Measurements from ENCODE around the gene GLRX5. TPM values are rescaled to one million over a fixed set of nuclear protein-coding genes. Genes with fewer than 3 reads are reported as not detected.

The GLRX5 gene
- total and polyA plus RNA-seq, 7 donors = 30.5 to 97.1 (median 55.1) TPM

DNA sequence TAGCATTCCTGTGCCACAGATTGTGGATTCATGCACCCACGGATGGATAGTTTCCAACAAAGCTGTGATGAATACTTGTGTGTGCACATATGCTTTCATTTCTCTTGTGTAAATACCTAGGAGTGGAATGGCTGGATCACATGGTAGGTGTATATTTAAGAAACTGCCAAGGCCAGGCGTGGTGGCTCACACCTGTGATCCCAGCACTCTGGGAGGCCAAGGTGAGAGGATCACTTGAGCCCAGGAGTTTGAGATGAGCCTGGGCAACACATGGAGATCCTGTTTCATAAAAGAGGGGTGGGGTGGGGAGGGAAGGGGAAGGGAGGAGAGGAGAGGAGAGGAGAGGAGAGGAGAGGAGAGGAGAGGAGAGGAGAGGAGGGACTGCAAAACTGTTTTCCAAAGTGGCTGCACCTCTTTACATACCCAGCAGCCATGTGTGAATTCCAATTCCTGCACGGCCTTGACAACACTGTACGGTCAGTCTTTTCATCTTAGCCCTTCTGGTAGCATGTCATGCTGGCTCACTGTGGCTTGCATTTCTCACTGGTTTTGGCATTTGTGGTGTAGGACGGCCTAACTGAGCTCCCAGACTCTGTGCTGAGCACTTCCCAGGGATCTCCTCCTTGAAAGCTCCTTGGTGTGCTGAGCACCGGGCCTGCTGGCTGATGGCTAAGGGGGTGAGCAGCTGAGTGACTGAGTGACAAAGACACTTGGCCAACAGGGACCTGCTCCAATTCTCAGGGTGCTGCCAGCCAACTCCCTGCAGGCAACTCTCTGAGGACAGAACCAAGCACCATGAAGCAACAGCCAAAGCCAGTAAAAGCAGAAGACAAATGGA is 46.3 kb upstream of the GLRX5 start:
- no peak for DNase-seq
- Histone ChIP-seq H3K4me3 (no peak overlapping the region), H3K27ac (peak overlapping the region in 3 of 4 donors; percentile 19 to 35 (median 29)), H3K4me1 (peaks cover 0 to 25% (median 22%) of the 10 kb centered on the region in 4 donors), H3K36me3 (no peaks in the 10 kb centered on the region), H3K9me3 (no peaks in the 10 kb centered on the region), H3K27me3 (peaks cover 0 to 3% (median 0%) of the 10 kb centered on the region in 3 donors)
- intact Hi-C loops (cut with DNase I) = no loop called here
- TF ChIP-seq POLR2A (IDR thresholded peaks at IDR 0.05) (no peak), POLR2AphosphoS5 (IDR thresholded peaks at IDR 0.05) (no peak), EP300 (IDR thresholded peaks at IDR 0.05) (no peak)
- TF ChIP-seq, protein P1, sequence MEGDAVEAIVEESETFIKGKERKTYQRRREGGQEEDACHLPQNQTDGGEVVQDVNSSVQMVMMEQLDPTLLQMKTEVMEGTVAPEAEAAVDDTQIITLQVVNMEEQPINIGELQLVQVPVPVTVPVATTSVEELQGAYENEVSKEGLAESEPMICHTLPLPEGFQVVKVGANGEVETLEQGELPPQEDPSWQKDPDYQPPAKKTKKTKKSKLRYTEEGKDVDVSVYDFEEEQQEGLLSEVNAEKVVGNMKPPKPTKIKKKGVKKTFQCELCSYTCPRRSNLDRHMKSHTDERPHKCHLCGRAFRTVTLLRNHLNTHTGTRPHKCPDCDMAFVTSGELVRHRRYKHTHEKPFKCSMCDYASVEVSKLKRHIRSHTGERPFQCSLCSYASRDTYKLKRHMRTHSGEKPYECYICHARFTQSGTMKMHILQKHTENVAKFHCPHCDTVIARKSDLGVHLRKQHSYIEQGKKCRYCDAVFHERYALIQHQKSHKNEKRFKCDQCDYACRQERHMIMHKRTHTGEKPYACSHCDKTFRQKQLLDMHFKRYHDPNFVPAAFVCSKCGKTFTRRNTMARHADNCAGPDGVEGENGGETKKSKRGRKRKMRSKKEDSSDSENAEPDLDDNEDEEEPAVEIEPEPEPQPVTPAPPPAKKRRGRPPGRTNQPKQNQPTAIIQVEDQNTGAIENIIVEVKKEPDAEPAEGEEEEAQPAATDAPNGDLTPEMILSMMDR (IDR thresholded peaks at IDR 0.05) = no peak
- WGBS, 2 donors = 73 to 86% methylated on average over 6 of the region's 6 CpGs

GRCh38 chr14:95489214-95490137 is 45.4 kb upstream of the GLRX5 start:
- Histone ChIP-seq H3K4me3 (no peak overlapping the region), H3K27me3 (peaks cover 0 to 3% (median 0%) of the 10 kb centered on the region in 3 donors), H3K36me3 (no peaks in the 10 kb centered on the region), H3K27ac (peak overlapping the region in 3 of 4 donors; percentile 19 to 35 (median 29)), H3K4me1 (peaks cover 0 to 18% (median 14%) of the 10 kb centered on the region in 4 donors), H3K9me3 (no peaks in the 10 kb centered on the region)
- intact Hi-C loops (cut with DNase I) = no loop called here
- WGBS, 2 donors = 45 to 72% methylated on average over 9 of the region's 9 CpGs
- TF ChIP-seq, protein P1 (IDR thresholded peaks at IDR 0.05) = no peak
- TF ChIP-seq POLR2AphosphoS5 (IDR thresholded peaks at IDR 0.05) = no peak
- TF ChIP-seq EP300 (IDR thresholded peaks at IDR 0.05) = no peak
- no peak for TF ChIP-seq POLR2A (IDR thresholded peaks at IDR 0.05)
- DNase-seq = no peak

- no peaks in the 10 kb centered on the region for H3K9me3 ChIP-seq
- intact Hi-C loops (cut with DNase I) = no loop called here
- 23 to 68% methylated on average over 5 of the region's 5 CpGs for WGBS, 2 donors
- H3K4me3 ChIP-seq = no peak overlapping the region
- H3K4me1 ChIP-seq = peaks cover 0 to 18% (median 12%) of the 10 kb centered on the region in 4 donors
- DNase-seq = no peak
- peaks cover 0 to 3% (median 0%) of the 10 kb centered on the region in 3 donors for H3K27me3 ChIP-seq
- peak overlapping the region in 2 of 4 donors; percentile 29 to 35 for H3K27ac ChIP-seq
- TF ChIP-seq POLR2AphosphoS5 (IDR thresholded peaks at IDR 0.05) = no peak
- TF ChIP-seq POLR2A (IDR thresholded peaks at IDR 0.05) = no peak
- TF ChIP-seq, protein P1 (IDR thresholded peaks at IDR 0.05) = no peak
- TF ChIP-seq EP300 (IDR thresholded peaks at IDR 0.05) = no peak
- no peaks in the 10 kb centered on the region for H3K36me3 ChIP-seq
These were observed 44.7 kb upstream of the GLRX5 start for GRCh38 chr14:95490138-95490509.

- 27 to 76% methylated on average over 10 of the region's 10 CpGs for WGBS, 2 donors
These were observed 44.0 kb upstream of the GLRX5 start for GRCh38 chr14:95490727-95491451.

More at GRCh38 chr14:95490727-95491451, 44.0 kb upstream of the GLRX5 start:
- intact Hi-C loops (cut with DNase I) = no loop called here
- no peaks in the 10 kb centered on the region for H3K9me3 ChIP-seq
- TF ChIP-seq, protein P1 (IDR thresholded peaks at IDR 0.05) = no peak
- no peak for TF ChIP-seq POLR2A (IDR thresholded peaks at IDR 0.05)
- TF ChIP-seq EP300 (IDR thresholded peaks at IDR 0.05) = no peak
- no peak for TF ChIP-seq POLR2AphosphoS5 (IDR thresholded peaks at IDR 0.05)
- no peaks in the 10 kb centered on the region for H3K36me3 ChIP-seq
- H3K4me3 ChIP-seq = no peak overlapping the region
- DNase-seq = no peak
- peaks cover 0 to 23% (median 15%) of the 10 kb centered on the region in 4 donors for H3K4me1 ChIP-seq
- H3K27me3 ChIP-seq = peaks cover 0 to 3% (median 0%) of the 10 kb centered on the region in 3 donors
- H3K27ac ChIP-seq = peak overlapping the region in 2 of 4 donors; percentile 9 to 29
